22Rv1 (cell line): ENCODE data around the gene FARS2.

Experiments used
- H3K27ac ChIP-seq: fragments of 450-650 bp; 2 replicates; pipeline ENCODE4 v1.5.1; 2017
- ZFX ChIP-seq: fragments of 450-650 bp; IDR thresholded peaks from 2 replicates; pipeline ENCODE4 v1.6.1; 2017; ENCODE audit warnings: antibody characterized with exemption, borderline replicate concordance
- TF ChIP-seq, protein P1 (sequence below): fragments of 450-650 bp; IDR thresholded peaks from 2 replicates; pipeline ENCODE4 v1.5.1; 2017; ENCODE audit warnings: mild to moderate bottlenecking

Gene FARS2

DNA sequence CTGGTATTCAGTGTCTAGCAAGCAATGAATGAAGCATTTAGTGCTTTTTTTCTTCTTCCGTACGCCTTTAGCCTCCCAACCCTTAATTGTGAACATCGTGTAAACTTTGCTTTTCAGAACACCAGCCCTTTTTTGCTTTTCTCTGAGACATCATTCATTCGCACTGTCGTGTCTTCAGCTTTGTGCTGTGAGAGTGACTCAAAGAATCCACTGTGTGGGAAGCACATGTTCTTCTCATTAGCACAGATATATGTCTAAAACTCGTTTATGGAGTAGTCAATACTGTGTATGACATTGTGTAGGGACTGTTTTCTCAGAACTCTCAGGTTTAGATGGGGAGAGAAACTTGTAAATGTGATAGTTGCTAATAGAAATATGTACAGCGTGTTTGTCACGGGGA is 279.1 kb downstream of the FARS2 start:
- no peak for TF ChIP-seq ZFX
- TF ChIP-seq, protein P1, sequence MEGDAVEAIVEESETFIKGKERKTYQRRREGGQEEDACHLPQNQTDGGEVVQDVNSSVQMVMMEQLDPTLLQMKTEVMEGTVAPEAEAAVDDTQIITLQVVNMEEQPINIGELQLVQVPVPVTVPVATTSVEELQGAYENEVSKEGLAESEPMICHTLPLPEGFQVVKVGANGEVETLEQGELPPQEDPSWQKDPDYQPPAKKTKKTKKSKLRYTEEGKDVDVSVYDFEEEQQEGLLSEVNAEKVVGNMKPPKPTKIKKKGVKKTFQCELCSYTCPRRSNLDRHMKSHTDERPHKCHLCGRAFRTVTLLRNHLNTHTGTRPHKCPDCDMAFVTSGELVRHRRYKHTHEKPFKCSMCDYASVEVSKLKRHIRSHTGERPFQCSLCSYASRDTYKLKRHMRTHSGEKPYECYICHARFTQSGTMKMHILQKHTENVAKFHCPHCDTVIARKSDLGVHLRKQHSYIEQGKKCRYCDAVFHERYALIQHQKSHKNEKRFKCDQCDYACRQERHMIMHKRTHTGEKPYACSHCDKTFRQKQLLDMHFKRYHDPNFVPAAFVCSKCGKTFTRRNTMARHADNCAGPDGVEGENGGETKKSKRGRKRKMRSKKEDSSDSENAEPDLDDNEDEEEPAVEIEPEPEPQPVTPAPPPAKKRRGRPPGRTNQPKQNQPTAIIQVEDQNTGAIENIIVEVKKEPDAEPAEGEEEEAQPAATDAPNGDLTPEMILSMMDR = no peak

DNA sequence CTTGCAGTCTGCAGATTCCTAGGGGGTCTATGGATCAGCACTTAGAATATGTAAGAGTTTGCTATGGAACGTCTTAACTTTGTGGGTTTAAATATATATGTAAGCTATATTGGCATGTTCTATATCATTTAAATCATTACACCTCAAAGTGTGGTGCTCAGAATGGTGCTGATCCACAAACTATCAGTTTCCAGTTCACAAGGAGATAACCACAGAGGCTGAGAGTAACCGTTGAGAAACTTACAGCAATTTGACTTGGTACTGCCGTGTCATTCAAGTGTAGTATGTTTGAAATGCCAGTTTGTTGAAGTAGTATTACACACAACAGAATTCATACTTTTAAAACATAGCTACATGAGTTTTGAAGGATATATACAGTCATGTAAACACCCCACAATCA is 279.7 kb downstream of the FARS2 start:
- no peak for TF ChIP-seq ZFX
- TF ChIP-seq, protein P1 = no peak
- no peak overlapping the region for H3K27ac ChIP-seq

More for the DNA sequence above, 279.1 kb downstream of the FARS2 start:
- H3K27ac ChIP-seq = no peak overlapping the region

DNA sequence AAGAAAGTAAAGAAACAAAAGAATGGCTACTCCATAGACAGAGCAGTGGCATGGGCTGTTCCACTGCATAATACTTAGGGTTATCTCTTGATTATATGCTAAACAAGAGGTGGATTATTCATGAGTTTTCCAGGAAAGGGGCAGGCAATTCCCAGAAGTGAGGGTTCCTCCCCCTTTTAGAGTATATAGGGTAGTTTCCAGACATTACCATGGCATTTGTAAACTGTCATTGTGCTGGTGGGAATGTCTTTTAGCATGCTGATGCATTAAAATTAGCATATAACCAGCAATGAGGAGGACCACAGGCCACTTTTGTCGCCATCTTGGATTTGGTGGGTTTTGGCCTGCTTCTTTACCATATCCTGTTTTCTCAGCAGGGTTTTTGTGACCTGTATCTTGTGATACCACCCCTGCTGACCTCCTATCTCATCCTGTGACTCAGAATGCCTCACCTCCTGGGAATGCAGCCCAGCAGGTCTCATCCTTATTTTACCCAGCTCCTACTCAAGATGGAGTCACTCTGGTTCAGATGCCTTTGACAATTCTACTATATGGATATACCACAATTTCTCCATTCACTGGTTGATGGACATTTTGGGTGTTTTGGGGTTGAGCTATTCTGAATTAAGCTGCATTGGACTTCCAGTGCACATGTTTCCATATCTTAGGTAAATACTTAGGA is 280.6 kb downstream of the FARS2 start:
- no peak for TF ChIP-seq ZFX
- TF ChIP-seq, protein P1 = no peak
- no peak overlapping the region for H3K27ac ChIP-seq

DNA sequence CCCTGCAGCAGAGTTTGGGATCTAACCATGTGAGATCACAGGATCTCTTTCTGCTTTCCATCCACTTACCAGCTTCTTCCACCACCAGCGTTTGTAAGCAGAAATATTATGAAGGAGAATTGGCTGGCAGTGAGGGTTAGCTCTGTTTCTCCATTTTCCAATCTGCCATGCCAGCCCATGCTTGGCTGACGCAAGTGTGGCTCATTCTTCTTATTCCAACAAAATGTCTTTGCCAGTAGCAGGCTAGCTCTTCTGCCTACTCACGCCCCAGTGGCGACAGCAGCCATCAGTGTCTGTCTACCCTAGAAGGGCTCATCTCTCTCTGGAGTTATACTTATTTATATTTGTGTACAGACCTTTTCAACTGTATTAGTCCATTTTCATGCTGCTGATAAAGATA is 286.2 kb downstream of the FARS2 start:
- no peak for TF ChIP-seq ZFX
- TF ChIP-seq, protein P1 = no peak
- no peak overlapping the region for H3K27ac ChIP-seq

DNA sequence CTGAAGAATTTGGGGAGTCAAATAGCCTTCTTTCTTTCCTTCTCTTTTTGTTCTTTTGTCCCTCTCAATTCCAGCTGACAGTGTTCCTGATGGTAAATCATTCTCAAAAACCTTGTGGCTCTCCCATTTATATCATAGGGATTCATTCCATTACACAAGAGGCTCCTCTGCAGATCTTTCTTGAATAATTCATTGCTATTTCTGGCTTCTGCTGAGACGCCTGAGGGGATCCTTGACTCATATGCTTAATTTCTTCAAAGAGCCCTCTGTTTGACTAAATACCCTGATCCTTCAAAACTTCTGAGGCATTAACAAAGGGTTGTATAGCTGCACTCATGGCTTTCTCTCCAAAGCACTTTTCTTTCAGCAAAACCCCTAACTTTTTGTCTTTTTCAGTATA is 289.3 kb downstream of the FARS2 start:
- no peak overlapping the region for H3K27ac ChIP-seq
- TF ChIP-seq, protein P1 = no peak

DNA sequence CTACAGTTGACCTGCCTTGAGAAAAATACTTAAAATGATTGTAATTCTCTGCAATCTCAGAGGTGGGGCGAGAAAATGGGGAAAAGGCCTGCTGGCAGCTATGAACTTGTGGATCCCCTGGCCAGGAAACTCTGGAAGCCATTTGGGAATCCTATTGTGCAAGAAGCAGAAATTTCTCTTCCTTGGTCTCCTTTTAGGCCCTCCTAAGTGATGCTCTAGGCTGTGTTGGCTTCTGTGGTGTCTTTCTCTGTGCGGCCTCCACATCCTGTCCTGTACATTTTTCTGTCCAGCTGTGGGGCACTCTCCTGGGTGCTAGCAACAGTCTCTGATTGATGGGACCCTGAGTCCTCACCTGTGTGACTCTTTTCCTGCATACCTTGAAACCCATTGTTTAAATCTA is 290.9 kb downstream of the FARS2 start:
- TF ChIP-seq, protein P1 = no peak
- no peak for TF ChIP-seq ZFX
- no peak overlapping the region for H3K27ac ChIP-seq

DNA sequence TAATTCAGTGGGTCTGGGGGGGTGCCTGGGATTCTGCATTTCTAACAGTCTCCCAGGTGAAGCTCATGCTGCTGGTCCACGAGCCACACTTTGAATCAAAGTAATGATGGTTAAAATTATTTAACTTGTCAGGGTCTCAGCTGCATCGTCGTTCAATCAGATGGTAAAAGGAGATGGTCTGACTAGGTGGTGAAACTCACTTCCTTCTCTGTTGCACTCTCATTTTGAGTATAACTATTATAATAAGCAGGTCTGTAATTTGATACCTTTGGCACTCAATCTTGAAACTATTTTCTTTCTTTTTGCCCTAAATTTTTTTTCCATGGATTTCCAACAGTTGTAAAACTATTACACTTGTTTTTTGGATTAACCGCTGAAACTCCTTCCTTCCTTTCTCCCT is 292.5 kb downstream of the FARS2 start:
- no peak for TF ChIP-seq ZFX
- TF ChIP-seq, protein P1 = no peak
- H3K27ac ChIP-seq = no peak overlapping the region
